ENCODE results near the gene PPP1R3G.

- TF ChIP-seq ARNTL (CRISPR knock-in tag; IDR thresholded peaks at IDR 0.05; ENCODE audit: borderline replicate concordance, low read depth): no peak
- TF ChIP-seq TSHZ2 (CRISPR knock-in tag; IDR thresholded peaks at IDR 0.05): no peak
- TF ChIP-seq ZFP3 (CRISPR knock-in tag; IDR thresholded peaks at IDR 0.05): no peak
- TF ChIP-seq PATZ1 (CRISPR knock-in tag; IDR thresholded peaks at IDR 0.05; ENCODE audit: borderline replicate concordance): no peak
- TF ChIP-seq CREB5 (CRISPR knock-in tag; IDR thresholded peaks at IDR 0.05; ENCODE audit: low read depth): no peak
- TF ChIP-seq GLIS3 (CRISPR knock-in tag; IDR thresholded peaks at IDR 0.05): no peak
- TF ChIP-seq SNAI2 (CRISPR knock-in tag; IDR thresholded peaks at IDR 0.05): no peak
- no peak for TF ChIP-seq ZNF565 (CRISPR knock-in tag; conservative IDR thresholded peaks at IDR 0.05; ENCODE audit: low read depth)
- no peak for TF ChIP-seq BACH2 (CRISPR knock-in tag; IDR thresholded peaks at IDR 0.05; ENCODE audit: borderline replicate concordance)
- TF ChIP-seq RARB (CRISPR knock-in tag; IDR thresholded peaks at IDR 0.05): no peak
Measured at GRCh38 chr6:5061152-5061551, 24.0 kb upstream of the PPP1R3G start.

Measured in SK-N-SH treated with all-trans-retinoic acid at 6 μM for 48 hours (cell line).